HL-60 (cell line): ENCODE measurements around the gene FOXP1.

Experiments
- GABPA ChIP-seq: IDR thresholded peaks from 2 replicates; pipeline ENCODE4 v1.6.1; 2012; ENCODE audit warnings: low read depth
- POLR2AphosphoS5 ChIP-seq: IDR thresholded peaks from 2 replicates; pipeline ENCODE4 v1.6.1; 2012; ENCODE audit warnings: low read depth
- TF ChIP-seq, protein P1 (sequence below): IDR thresholded peaks from one replicate; pipeline ENCODE4 v1.5.1; 2011; ENCODE audit warnings: low read length, control low read depth, inconsistent platforms; ENCODE audit not compliant: insufficient read depth
- TF ChIP-seq, protein P2 (sequence below): IDR thresholded peaks from 2 replicates; pipeline ENCODE4 v1.6.1; 2012; ENCODE audit warnings: low read depth; ENCODE audit not compliant: insufficient replicate concordance

DNA sequence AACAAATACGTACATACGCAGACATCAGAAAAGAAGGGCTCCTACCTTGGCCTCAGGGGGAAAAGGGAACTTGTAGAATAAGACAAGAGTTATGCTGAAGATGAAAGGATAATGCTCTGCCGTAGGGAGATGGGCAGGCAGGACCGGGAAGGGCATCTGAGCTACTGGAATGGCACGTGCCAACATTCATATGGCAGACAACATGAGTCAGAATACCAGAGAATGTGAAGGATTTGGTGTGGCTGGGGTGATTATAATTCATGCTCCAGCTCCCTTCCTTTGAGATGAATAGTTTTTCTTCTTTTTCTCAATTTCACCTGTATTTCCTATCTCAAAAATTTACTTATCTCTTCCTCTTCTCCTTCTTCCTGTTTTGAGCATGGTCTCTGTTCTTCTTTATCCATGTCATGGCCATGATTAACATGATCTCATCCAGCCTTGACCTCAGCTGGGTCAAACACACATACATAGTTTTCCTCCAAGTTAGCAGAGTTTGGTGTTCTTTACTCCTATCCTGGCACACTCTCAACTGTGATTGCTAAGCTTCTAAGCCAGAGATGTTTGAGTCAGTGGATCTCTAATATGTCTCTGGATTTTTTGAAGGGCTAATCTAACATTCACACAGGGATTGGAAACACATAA lies 507.0 kb downstream of the FOXP1 start:
- TF ChIP-seq, protein P1, sequence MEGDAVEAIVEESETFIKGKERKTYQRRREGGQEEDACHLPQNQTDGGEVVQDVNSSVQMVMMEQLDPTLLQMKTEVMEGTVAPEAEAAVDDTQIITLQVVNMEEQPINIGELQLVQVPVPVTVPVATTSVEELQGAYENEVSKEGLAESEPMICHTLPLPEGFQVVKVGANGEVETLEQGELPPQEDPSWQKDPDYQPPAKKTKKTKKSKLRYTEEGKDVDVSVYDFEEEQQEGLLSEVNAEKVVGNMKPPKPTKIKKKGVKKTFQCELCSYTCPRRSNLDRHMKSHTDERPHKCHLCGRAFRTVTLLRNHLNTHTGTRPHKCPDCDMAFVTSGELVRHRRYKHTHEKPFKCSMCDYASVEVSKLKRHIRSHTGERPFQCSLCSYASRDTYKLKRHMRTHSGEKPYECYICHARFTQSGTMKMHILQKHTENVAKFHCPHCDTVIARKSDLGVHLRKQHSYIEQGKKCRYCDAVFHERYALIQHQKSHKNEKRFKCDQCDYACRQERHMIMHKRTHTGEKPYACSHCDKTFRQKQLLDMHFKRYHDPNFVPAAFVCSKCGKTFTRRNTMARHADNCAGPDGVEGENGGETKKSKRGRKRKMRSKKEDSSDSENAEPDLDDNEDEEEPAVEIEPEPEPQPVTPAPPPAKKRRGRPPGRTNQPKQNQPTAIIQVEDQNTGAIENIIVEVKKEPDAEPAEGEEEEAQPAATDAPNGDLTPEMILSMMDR = no peak
- TF ChIP-seq POLR2AphosphoS5 = no peak
- TF ChIP-seq, protein P2, sequence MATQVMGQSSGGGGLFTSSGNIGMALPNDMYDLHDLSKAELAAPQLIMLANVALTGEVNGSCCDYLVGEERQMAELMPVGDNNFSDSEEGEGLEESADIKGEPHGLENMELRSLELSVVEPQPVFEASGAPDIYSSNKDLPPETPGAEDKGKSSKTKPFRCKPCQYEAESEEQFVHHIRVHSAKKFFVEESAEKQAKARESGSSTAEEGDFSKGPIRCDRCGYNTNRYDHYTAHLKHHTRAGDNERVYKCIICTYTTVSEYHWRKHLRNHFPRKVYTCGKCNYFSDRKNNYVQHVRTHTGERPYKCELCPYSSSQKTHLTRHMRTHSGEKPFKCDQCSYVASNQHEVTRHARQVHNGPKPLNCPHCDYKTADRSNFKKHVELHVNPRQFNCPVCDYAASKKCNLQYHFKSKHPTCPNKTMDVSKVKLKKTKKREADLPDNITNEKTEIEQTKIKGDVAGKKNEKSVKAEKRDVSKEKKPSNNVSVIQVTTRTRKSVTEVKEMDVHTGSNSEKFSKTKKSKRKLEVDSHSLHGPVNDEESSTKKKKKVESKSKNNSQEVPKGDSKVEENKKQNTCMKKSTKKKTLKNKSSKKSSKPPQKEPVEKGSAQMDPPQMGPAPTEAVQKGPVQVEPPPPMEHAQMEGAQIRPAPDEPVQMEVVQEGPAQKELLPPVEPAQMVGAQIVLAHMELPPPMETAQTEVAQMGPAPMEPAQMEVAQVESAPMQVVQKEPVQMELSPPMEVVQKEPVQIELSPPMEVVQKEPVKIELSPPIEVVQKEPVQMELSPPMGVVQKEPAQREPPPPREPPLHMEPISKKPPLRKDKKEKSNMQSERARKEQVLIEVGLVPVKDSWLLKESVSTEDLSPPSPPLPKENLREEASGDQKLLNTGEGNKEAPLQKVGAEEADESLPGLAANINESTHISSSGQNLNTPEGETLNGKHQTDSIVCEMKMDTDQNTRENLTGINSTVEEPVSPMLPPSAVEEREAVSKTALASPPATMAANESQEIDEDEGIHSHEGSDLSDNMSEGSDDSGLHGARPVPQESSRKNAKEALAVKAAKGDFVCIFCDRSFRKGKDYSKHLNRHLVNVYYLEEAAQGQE = no peak
- TF ChIP-seq GABPA = no peak
